Measurements from ENCODE around the gene DCLRE1A.

DNA sequence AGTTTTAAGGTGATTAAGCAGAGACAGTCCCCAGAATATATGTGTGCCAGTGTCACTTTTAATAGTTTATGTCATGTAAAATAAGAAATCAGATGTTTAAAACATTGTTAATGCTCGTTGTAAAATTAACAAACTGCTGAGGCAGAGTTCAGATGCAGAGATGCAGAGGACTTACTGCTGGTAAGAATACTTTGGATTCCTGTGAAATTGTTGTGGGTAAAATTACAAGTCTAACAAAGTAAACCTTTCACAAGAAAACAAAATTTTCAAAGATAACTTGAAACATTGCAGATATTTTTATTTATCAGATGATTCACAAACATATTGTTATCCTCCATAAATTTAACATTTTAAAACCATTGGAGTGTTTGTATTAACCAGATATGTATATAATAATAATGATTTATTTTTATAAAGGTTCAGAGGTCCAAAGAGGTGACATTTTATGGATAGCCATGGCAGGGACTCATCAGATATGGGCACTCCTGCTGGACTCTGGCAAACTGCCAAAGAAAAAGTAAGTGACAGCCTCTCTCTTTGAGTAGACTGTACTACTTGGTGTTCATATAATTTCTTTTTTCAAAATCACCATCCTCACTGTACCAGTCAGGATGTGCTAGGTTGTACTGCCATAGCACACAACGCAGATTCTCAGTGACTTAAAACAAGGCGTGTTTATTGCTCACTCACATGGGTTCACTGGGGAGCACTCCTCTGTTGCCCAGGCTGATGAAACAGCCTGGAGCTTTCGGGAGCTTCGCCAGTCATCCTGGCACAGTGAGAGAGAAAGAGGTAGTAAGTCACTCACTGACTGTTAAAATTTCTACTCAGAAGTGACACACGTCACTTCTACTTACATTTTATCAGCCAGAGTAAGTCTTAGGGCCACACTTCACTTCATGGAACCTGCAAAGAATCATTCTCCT lies 44.1 kb upstream of the DCLRE1A start:
- TF ChIP-seq CTCF (IDR thresholded peaks at IDR 0.05) = no peak
- no peak for TF ChIP-seq EZH2 (IDR thresholded peaks at IDR 0.05; ENCODE audit: borderline replicate concordance, insufficient read depth, low read depth, low read length, poor library complexity, severe bottlenecking)

All from B cell (primary cell).